Endothelial cell of umbilical vein (primary cell): Measurements from ENCODE around the gene CEACAM20. TPM values are rescaled to one million over a fixed set of nuclear protein-coding genes. Genes with fewer than 3 reads are reported as not detected.

Source experiments
- BruUV-seq: library from RNA; stranded (reverse); fragments of 400-500 nt; replicated peaks from 2 replicates; lab custom pipeline; 2021; lab: Mats Ljungman, UMichigan
- CTCF ChIA-PET: fragments of 300-600, 350-600 bp; sonication (Branson Sonifier 250); formaldehyde crosslinking; loops from one replicate; lab custom pipeline; 2021; ENCODE audit warnings: antibody characterized with exemption, inconsistent platforms; lab: Charles Lee
- POLR2A ChIA-PET: fragments of 300-600, 350-600 bp; sonication (Branson Sonifier 250); formaldehyde crosslinking; loops from one replicate; lab custom pipeline; 2021; ENCODE audit warnings: antibody characterized with exemption, inconsistent platforms; lab: Charles Lee
- DNase-seq: peaks from one replicate; pipeline ENCODE4 v3.0.0-alpha.2; 2011; ENCODE audit warnings: low read depth, low spot score
- FAIRE-seq: peaks from 2 replicates; lab custom pipeline; 2011; peaks lifted over from hg19 to GRCh38; lab: Jason Lieb, UNC
- H2AFZ ChIP-seq: 2 replicates; pipeline ENCODE4 v1.6.0; 2012; ENCODE audit warnings: low read depth, low read length, control low read depth, inconsistent platforms
- H3K27ac ChIP-seq: 2 replicates; pipeline ENCODE4 v1.5.1; 2011; ENCODE audit warnings: low read depth, mild to moderate bottlenecking, control low read depth, low read length, moderate library complexity; ENCODE audit not compliant: insufficient read depth
- H3K27me3 ChIP-seq, 2 experiments: 2 replicates each; pipeline versions ENCODE4 v1.6.0 to v1.6.1; 2011; ENCODE audit warnings: low read length in 2 of 2, mixed read lengths in 1 of 2; ENCODE audit not compliant: control insufficient read depth in 2 of 2, insufficient read depth in 2 of 2
- H3K36me3 ChIP-seq, 2 experiments: 2 replicates in 1 of 2; 3 replicates in 1 of 2; pipeline ENCODE4 v1.5.1; 2011; ENCODE audit warnings: low read length in 2 of 2, mild to moderate bottlenecking in 1 of 2, moderate library complexity in 1 of 2; ENCODE audit not compliant: control insufficient read depth in 2 of 2, insufficient read depth in 2 of 2; ENCODE audit errors: extremely low read depth in 1 of 2
- H3K4me1 ChIP-seq: 3 replicates; pipeline ENCODE4 v1.5.1; 2011; ENCODE audit warnings: mild to moderate bottlenecking, low read length; ENCODE audit not compliant: control insufficient read depth, insufficient read depth; ENCODE audit errors: extremely low read depth
- H3K4me2 ChIP-seq: 2 replicates; pipeline ENCODE4 v1.6.1; 2011; ENCODE audit warnings: low read length, control low read depth, mixed read lengths; ENCODE audit not compliant: insufficient read depth
- H3K4me3 ChIP-seq, 3 experiments: fragments of 200-600 bp in 1 of 3; sonication (generic), shearing (Covaris generic) in 1 of 3; replicated peaks in 1 of 3; 2 replicates each; pipeline ENCODE4 v1.5.1; 2011 to 2016; ENCODE audit warnings: control low read depth in 3 of 3, low read length in 3 of 3, mild to moderate bottlenecking in 2 of 3, inconsistent platforms in 1 of 3, low read depth in 1 of 3, moderate library complexity in 1 of 3; ENCODE audit not compliant: insufficient read depth in 1 of 3
- H3K79me2 ChIP-seq: 2 replicates; pipeline ENCODE4 v1.6.0; 2012; ENCODE audit warnings: low read length, inconsistent platforms; ENCODE audit not compliant: control insufficient read depth, insufficient read depth
- H3K9ac ChIP-seq: replicated peaks from 2 replicates; pipeline ENCODE3; 2011; ENCODE audit warnings: low read length, control low read depth; ENCODE audit not compliant: insufficient read depth; ENCODE audit errors: extremely low read depth
- H3K9me1 ChIP-seq: replicated peaks from 3 replicates; pipeline ENCODE4 v1.6.0; 2011; ENCODE audit warnings: mild to moderate bottlenecking, low read length; ENCODE audit not compliant: control insufficient read depth, insufficient read depth; ENCODE audit errors: extremely low read depth
- H3K9me3 ChIP-seq: replicated peaks from 2 replicates; pipeline ENCODE4 v1.5.1; 2012; ENCODE audit warnings: low read length, inconsistent platforms; ENCODE audit not compliant: control insufficient read depth, insufficient read depth
- H4K20me1 ChIP-seq: replicated peaks from 2 replicates; pipeline ENCODE3; 2011; ENCODE audit warnings: mild to moderate bottlenecking, low read length; ENCODE audit not compliant: control insufficient read depth, insufficient read depth; ENCODE audit errors: extremely low read depth
- CTCF ChIP-seq, 2 donors: IDR thresholded peaks; 1 replicate in 1 of 2; 2 replicates in 1 of 2; pipeline ENCODE4 v1.5.1; 2011; ENCODE audit warnings: low read length in 2 of 2, mild to moderate bottlenecking in 2 of 2, moderate library complexity in 2 of 2, control low read depth in 1 of 2, inconsistent platforms in 1 of 2, low read depth in 1 of 2; ENCODE audit not compliant: insufficient read depth in 1 of 2; ENCODE audit errors: extremely low read depth in 1 of 2
- EZH2 ChIP-seq: IDR thresholded peaks from 2 replicates; pipeline ENCODE4 v1.6.1; 2012; ENCODE audit warnings: borderline replicate concordance, low read depth, mild to moderate bottlenecking, moderate library complexity, low read length, inconsistent platforms; ENCODE audit not compliant: severe bottlenecking
- FOS ChIP-seq: IDR thresholded peaks from 2 replicates; pipeline ENCODE4 v1.6.1; 2011; ENCODE audit warnings: mild to moderate bottlenecking, low read length, moderate library complexity, borderline replicate concordance; ENCODE audit not compliant: insufficient read depth
- GATA2 ChIP-seq: IDR thresholded peaks from 2 replicates; pipeline ENCODE4 v1.7.0; 2011; ENCODE audit warnings: low read depth, mild to moderate bottlenecking, moderate library complexity, mixed read lengths, low read length; ENCODE audit not compliant: insufficient read length, insufficient read depth
- JUN ChIP-seq: IDR thresholded peaks from 2 replicates; pipeline ENCODE4 v1.6.1; 2011; ENCODE audit warnings: borderline replicate concordance, low read depth; ENCODE audit not compliant: insufficient read length, insufficient read depth
- POLR2A ChIP-seq: IDR thresholded peaks from 2 replicates; pipeline ENCODE4 v1.6.1; 2012; ENCODE audit warnings: low read depth, mild to moderate bottlenecking, control low read depth, low read length
- POLR2AphosphoS5 ChIP-seq: IDR thresholded peaks from 2 replicates; pipeline ENCODE4 v1.6.1; 2012; ENCODE audit warnings: low read depth, mild to moderate bottlenecking, control low read depth, low read length, moderate library complexity; ENCODE audit not compliant: insufficient read depth
- dilution Hi-C: fragments of 300-500 bp; cut with MboI; formaldehyde crosslinking; loops from one replicate; pipeline ENCODE4 v1.15.0; 2019; ENCODE audit warnings: low sequenced_read_pairs; ENCODE audit not compliant: extremely low pct_ligation_motif_present
- intact Hi-C: fragments of 100-400 bp; cut with micrococcal nuclease; formaldehyde crosslinking; loops from one replicate; pipeline ENCODE4 v1.10.0; 2022
- polyA plus RNA-seq, 4 experiments: library from polyadenylated mRNA; depleted of rRNA in 3 of 4; stranded (reverse) in 3 of 4; unstranded in 1 of 4; fragments of >200 nt; gene quantifications; 2 replicates each; pipeline versions ENCODE4 v1.2.1 to v1.2.3, GENCODE V29; 2011 to 2012; ENCODE audit warnings: missing spikeins in 1 of 4
- total RNA-seq: library from RNA; stranded (reverse); gene quantifications from 2 replicates; pipeline ENCODE4 v1.2.3, GENCODE V29; 2021
- TF ChIP-seq, protein P1 (sequence below): IDR thresholded peaks from 2 replicates; pipeline ENCODE4 v1.6.1; 2011; ENCODE audit not compliant: insufficient read depth, insufficient read length

Gene CEACAM20
- total and polyA plus RNA-seq, 2 donors (not counting 3 experiments of a cell fraction or from before 2014, with no cell fraction given) = 0.06 TPM; not detected in 1

DNA sequence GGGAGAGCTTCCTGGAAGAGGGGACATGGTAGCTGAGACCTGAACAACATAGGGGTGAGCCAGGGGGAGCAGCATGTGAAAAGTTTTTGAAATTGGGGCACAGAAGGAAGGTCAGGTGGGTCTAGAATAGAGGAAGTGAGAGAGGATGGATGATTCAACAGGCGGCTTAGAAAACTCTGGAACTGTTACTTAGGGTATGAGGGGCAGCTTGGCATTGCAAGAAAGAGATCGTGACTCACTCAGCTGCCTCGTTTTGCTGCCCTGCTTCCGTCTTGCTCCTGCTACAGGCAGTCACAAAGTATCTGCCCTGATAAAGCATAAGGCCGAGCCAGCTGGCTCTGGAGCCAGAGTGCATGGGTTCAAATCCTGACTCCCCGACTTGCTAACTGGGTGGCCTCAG is 1.3 kb upstream of the CEACAM20 start:
- ChIA-PET CTCF (interaction anchor here (1.0 to 1.6 kb wide), 3 partner anchors 19 to 40 kb away, joined by 4 to 8 read pairs (median 4); partner anchors contain the start of gene ZNF180), POLR2A (interaction anchor here (0.7 kb wide), 1 partner anchor 96 kb away, joined by 6 read pairs; no protein-coding TSS in a partner anchor)
- dilution Hi-C loops = no loop called here
- no peaks in the 10 kb centered on the region for H4K20me1 ChIP-seq
- no TSS peak for BruUV-seq
- H3K79me2 ChIP-seq = no peaks in the 10 kb centered on the region
- peaks cover 3 to 6% of the 10 kb centered on the region in 2 experiments for H3K27me3 ChIP-seq
- no peaks in the 10 kb centered on the region for H3K4me1 ChIP-seq
- no peak overlapping the region for H2AFZ ChIP-seq
- peak; percentile 16 for DNase-seq
- no peaks in the 10 kb centered on the region for H3K36me3 ChIP-seq
- H3K4me3 ChIP-seq = no peak overlapping the region
- no peak overlapping the region for H3K9ac ChIP-seq
- no peak overlapping the region for H3K4me2 ChIP-seq
- no peak overlapping the region for H3K27ac ChIP-seq
- H3K9me1 ChIP-seq = no peaks in the 10 kb centered on the region
- no peaks in the 10 kb centered on the region for H3K9me3 ChIP-seq
- peak; percentile 67 for FAIRE-seq
- intact Hi-C loops = no loop called here
- TF ChIP-seq CTCF (IDR thresholded peaks at IDR 0.05; ENCODE audit: extremely low read depth in 1 of 2, insufficient read depth in 1 of 2, low read depth in 1 of 2, low read length in 2 of 2) = no peak
- TF ChIP-seq POLR2AphosphoS5 = no peak
- no peak for TF ChIP-seq GATA2
- no peak for TF ChIP-seq POLR2A
- TF ChIP-seq, protein P1, sequence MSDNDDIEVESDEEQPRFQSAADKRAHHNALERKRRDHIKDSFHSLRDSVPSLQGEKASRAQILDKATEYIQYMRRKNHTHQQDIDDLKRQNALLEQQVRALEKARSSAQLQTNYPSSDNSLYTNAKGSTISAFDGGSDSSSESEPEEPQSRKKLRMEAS = no peak
- peak; percentile 63 for TF ChIP-seq FOS
- TF ChIP-seq EZH2 = no peak
- TF ChIP-seq JUN = no peak
